ENCODE measurements around the gene SH3TC2. TPM values are rescaled to one million over a fixed set of nuclear protein-coding genes. Genes with fewer than 3 reads are reported as not detected.

The SH3TC2 gene
- polyA plus RNA-seq, 5 donors, result 1.3 to 3.2 (median 1.4) TPM

DNA sequence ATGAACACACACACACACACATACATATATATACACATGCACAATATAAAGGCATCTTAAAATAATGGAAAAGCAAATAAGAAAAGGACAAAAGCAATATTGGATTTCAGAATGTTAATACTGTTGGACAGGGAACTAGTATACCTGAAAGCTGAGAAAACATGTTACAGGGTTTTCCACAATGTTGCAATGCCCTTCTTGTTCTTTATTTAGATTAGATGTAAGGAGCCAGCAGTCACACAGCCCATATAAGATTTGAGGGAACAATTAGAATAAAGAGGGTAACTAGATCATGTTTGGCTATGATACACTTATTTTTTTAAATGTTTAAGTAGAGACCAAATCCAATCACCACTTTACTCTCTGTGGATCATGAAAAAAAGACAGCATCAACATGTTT is 61.7 kb downstream of the SH3TC2 start:
- DNase-seq, result no peak

DNA sequence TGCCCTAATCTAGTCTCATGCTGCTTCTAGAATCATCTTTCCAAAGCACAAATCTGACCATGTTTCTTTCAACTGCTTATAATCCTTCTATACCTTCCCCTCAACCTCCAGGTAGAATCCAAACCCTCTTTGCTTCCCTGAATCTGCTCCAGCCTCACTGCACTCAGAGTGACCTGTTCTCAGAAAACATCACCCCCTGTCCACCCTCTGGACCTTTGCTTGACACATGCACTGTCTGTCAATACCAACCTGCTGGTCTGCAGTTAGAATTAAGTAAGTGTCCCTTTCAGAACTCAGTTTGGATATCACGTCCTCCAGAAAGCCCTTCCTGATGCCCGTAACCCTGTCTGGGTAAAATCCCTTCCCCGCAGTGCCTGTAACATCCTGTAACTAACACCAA is 63.1 kb downstream of the SH3TC2 start:
- no peak for DNase-seq

DNA sequence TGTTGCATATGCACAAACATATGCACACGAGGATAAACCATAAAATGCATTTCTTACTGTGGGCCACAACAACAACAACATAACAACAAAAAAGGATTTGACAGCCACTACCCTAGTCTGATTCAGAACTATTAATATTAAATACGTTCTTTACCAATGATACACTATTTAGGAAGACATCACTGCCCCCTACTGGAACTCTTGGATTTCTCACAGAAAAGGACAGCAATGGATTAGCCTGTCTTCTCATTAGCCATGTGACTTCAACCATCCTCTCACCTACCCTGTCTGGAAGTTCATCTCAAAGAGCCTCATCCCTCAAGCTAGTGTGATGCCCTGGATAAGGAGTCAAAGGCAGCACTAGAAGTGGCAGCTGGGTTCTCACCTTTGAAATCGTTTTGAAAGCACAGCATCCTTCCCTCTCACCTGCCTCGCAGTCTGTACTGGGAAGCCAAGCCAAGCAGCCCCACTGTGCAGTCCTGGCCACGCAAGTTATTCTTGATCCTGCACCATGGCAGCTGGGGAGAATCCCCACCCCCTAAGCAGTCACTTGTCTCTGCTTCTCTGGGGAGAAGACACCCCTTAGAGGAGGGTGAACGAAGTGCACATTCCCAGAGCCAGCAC is 64.6 kb downstream of the SH3TC2 start:
- no peak for DNase-seq

DNA sequence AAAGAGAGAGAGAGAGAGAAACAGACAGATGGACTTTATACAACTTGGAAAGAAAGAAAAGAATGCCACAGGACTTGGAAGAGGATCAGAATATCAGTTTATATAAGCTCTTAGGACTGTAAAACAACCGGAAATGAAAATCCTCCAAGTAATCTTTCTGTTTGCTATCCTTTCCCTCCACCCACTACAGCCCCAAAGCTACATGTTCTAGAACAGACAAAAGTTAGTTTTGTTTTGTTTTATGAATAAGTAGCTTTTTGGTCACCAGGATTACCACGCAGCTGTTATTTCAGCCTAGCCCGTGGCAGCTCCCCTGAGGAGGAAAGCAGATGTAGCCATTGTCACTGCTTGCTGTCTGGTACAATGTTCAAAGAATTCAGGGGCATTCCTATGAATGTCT is 66.6 kb downstream of the SH3TC2 start:
- DNase-seq, result no peak

DNA sequence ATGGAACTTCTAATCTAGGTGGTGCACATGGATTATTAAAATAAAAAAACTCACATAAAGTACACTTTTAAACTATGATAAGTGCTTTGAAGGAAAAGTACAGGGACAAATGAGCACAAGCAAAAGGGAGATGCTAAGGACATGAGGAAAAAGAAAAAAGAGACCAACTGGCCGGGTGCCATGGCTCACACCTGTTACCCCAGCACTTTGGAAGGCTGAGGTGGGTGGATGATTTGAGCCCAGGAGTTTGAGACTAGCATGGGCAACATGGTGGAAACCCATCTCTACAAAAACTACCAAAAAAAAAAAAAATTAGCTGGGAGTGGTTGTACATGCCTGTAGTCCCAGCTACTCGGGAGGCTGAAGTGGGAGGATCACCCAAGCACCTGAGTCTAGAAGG is 67.1 kb downstream of the SH3TC2 start:
- no peak for DNase-seq

DNA sequence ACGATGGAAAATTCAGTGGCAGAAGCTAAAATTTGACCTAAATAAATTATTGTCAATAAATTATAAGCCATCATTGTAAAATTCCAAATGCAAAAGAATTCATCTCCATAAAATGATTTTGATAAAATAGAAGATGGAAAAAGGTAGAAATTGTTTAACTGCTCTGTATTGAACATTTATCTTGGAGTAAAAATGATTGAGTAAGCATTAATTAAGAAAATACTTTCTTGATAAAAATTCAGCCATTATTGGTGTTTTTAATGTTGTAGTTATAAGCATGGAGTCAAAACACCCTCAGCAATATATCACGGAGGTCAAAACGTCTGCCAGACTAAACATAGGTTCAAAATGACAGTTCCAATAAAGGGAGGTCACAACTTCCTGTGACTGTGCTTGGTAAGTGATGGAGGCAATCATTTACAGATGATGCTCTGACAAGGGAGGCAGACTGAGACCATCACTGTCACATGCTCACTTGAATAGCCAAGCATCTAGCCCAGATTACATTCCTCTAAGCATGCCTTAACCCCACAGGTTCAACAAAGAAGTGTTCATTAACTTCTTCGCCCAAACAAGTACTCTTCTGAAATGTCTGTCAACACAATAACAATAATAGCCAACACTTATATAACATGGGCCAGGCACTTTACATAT is 69.5 kb downstream of the SH3TC2 start:
- no peak for DNase-seq

DNA sequence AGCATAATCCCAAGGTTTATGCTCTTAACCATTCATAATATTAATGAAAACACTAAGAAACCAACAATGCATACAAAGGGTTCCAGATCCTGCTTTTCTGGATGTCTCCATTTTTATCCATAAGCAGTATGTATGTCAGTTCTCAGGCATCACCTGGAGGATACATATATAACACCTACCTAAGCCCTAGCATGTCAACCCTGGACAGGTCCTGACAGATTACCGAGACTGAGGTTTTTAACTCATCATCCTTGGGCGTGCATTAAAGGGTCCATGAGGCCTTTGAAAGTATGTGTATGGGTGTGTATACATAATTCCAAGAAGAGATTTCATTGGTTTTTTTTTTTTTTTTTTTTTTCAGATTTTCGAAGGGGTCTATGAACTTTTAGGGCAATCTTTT is 70.6 kb downstream of the SH3TC2 start:
- no peak for DNase-seq

DNA sequence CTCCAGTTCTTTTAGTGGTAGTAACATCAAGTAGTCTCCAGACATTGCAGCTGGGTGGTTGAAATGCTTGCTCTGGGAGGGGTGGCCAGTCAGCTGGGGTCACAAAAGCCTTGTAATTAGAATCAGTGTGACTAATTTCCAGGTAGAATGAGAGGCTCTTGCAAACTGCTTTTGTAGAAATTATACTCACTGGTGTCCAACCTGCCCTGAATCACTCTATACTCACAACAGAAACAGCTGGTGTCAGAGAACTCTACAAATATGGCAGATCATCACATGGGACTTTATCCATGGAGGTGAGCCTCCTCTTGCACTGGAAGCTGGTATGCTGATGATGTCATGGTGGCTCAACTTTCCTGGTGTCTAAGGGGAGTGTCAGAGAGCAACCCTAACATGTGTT is 71.3 kb downstream of the SH3TC2 start:
- DNase-seq, result no peak

DNA sequence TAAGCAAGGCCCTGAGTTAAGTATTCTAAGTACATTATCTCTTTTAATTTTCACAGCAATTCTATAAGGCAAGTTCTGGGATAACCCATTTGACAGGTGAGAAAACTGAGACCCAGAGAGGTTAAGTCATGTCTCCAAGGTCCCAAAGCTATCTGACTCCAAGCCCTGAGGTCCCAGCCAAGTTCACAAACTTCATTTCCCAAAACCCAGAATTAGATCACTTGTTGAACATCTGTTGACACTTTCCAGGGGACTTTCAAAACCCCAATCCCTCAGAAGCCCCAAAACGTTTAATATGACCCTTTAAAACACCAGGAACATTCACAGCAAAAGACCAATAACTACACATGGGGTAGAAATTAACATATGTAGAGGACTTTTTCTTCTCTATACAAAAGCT is 72.0 kb downstream of the SH3TC2 start:
- DNase-seq, result no peak

DNA sequence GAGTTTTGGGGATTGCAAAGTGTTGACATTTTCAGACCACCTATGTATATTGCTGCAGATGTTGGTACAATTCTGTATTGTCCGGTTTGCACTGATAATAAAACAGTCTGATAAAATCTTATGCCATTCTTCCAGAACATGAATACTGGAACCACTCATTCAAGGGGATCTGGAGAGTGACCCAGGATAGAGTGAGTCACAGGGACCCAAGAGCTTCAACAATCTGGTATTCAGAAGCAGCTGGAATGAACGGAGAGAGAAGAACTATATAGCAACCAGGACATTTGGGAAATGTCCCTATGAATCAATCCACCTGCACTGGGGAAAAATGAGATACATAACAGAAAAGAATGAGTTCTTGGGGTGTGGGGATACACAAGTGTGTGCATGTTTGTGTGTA is 73.3 kb downstream of the SH3TC2 start:
- DNase-seq, result no peak

DNA sequence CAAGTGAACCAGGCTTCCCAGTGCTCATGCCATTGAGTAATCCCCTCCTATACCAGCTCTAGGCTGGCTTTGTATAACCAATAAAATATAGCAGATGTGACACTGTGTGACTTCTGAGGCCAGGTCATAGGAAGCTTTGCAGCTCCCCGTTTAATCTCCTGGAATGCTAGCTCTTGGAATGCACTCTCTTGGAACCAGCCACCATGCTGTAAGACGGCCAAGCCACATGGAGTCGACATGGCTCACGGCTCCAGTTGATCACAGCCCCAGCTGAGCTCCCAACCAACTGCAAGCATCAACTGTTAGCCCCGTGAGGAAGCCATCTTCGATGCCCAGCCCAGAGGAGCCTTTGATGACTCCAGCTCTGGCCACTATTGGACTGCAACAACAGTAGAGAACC is 74.5 kb downstream of the SH3TC2 start:
- DNase-seq, result no peak

DNA sequence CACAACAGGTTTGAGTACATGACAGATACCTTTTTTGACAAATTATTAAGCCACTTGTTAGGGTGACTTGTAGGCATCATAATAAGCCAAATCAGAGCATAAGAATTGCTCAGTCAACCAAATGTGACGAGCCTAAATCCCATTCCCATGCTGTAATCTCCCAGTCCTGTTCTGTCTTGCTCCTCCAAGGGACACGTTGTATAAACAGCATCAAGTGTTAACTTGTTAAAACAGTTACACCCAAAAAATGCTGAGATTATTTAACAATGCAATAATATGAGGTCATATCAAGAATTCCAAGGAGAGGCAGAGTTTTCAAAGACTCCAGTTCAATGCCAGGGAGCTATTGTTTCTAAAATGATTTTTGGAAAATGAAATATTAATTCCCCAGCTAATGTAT is 76.2 kb downstream of the SH3TC2 start:
- no peak for DNase-seq

DNA sequence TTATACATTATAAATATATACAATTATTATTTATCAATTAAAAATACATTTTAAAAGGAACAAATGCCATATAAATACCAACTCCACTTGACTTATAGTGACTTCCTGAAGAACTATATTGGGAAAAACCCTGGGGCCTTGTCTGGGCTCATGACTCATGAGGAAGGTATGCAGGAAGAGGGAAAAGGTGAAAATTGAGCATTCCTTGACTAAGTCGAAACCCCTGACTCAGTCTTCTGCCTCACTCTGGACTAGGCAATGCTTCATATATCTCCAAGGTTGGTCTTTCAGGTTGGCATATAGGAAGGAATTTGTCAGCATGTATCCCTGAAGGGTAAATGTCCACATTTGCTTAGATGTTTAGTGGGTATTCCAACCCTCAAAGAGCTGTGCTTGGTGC is 78.5 kb downstream of the SH3TC2 start:
- DNase-seq, result no peak

DNA sequence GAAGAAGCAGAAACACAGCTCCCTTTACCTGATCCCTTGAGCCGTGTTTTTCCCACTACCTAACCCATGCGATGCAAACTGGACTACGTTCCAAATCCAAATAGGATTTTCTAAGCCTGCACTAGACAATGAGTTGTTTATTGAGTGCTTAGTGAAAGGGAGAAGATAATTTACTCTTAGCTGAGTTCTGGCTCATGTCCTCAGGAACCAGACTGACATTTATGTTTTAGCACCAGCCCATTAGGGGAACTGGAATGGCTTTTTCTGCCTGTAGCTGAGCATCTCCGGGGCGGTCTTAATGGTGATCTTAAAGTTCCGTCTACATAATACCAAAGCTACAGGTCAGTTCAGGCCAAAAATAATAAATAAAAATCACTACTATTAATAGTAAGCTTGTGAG is 81.5 kb downstream of the SH3TC2 start:
- DNase-seq, result no peak

DNA sequence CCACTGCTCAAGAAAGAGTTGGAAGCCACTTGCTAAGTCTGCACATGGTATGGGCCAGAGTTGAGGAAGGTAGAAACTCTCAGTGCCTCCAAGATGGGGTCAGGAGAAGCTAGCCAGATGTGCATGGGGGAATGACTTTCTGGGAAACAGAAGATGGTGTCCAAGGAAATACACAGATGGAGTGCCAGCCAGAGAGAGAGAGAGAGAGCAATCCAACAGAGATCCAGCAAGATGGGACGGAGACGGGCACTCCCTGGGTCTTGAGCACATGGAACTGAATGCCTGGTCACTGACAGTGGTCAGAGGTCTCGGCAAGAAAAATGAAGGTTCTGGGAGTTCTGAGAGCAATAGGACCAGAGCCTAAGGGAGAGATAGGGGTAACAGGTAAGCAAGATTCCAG is 82.1 kb downstream of the SH3TC2 start:
- no peak for DNase-seq

DNA sequence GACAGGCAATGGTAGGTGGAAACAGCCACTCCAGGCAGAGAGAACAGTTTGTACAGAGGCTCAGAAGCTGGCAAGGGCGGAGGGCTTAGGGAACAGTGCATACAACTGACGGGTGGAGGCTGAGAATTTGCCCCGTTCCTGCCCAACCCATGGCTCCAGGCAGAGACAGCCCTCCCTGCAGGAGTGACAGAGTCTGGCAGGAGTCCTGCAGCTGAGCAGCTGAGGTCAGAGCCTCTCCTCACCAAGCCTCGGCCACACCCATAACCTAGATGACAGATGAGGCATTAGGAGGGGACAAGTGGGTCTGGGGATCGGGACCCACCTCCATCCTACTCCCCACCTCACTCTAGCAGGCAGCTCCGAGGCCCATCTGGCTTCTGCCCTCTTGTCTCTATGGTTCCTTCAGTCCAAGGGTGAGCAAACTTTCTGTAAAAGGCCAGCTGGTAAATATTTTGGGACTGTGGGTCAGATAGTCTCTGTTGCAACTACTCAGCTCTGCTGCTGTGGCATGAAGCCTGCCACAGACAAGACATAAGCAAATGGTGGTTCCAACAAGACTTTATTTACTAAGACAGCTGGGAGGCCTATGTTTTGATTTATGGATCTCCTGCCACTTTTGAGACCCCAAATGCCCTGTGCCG is 83.7 kb downstream of the SH3TC2 start:
- DNase-seq, result no peak

DNA sequence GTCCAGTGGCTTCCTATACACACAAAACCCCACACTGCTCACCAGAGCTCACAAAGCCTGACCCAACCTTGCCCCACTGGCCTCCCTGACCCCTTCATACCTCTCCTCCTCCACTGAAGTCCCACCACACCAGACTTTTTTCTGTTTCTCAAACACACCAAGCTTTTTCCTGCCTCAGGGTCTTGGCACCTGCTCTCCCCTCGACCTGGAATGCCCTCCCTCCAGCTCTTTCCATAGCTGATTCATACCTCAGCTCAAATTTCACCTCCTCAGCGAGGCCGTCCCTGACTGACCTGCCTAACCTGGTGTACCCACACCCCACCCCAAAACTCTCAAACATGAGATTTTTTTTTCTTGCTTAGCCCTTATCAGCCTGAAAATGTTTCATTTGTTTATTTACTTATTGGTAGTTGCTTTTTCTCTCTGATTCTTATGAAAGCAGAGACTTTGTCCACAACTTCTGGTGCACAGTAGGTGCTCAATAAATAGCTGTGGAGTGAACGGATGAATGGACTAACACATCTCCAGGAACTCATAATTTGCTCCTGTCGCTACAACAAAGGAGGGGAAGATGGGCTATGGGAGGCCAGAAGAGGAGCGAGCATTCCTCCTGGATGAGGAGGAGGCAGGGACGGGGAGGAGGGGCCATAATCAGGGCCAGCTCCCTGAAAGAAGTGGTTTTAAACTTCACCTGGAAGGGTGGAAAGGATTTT is 84.3 kb downstream of the SH3TC2 start:
- DNase-seq, result no peak

DNA sequence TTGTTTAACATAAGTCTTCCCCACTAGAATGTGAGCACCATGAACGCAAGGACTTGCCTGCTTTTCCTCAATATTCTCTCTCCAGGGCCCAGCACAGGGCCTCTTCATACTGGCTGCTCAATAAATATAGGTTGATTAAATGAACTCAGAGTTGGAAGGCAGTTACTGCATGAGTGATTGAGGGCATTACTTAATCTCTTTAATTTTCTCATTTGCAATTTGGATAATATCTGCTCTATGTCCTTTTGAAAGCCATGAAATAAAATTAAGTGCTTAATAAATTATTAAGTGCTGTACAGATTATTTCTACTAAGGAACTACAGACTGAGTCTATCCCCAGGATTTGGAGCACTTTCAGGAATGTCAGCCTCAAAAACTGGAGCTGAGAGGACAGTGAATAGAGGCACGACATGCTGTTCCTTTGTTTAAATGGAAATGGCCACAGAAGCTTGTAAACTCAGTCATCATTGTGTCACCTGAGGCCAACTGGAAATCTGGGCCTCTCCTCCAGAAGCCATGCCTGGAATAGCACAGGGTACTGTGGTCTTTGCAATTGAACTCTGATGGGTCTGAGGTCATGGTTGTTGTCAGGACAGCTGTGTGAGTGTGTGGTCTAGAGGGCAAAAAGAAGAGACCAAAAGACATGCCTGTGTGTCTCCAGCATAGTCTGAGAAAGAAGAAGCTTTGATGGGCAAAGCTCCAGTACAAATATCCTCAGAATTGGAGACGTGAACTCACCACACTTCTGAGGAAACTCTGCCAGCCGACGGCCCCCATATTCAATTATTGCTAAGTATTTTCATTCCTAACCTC is 86.1 kb downstream of the SH3TC2 start:
- no peak for DNase-seq

DNA sequence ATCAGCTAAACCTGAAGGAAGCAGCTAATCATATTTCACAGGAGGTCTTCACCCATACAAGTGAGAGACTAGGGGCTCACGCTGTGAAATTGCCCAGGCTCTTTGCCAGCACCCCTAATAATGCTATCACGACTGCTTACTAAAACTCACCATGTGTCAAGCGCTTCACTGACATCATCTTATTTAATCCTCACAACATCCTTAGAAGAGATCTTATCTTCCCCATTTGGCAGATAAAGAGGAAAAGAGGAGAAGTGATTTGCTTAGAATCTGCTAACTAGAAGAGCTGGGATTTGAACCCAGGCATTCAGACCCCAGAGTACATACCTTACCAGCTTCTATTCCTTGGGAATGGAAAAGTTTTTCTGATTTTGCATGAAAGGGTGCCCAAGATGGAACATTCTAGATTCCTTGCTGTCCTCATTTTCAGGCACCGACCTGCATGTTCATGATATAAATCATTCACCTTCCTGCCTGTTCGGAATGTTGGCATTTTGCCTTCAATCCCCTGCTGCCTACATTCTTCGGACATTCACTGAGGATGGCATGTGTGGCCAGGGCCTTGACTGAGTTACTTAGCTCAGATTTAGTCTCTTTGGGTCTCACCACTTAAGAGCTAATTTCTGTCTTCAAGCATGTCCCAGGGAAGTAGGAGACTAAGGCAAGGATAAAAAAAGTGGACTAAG is 88.1 kb downstream of the SH3TC2 start:
- no peak for DNase-seq

DNA sequence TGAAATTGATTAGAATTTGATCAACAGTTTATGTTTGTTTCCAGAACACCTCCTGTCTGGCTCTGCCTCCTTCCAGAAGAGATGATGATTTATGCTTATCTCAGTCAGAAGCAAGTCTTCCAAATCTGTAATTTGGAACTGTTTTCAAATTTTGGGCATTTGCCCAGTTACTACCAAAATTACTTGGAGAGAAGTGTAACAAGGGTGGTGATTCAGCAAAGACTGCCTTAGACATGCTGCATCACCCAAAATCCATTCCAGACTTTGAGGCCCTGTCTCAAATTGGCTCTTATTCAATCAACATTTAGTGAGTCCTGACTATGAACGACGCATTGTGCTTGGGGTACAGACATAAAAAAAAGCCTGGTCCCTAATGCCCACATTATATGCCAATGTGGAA is 89.4 kb downstream of the SH3TC2 start:
- DNase-seq, result no peak

DNA sequence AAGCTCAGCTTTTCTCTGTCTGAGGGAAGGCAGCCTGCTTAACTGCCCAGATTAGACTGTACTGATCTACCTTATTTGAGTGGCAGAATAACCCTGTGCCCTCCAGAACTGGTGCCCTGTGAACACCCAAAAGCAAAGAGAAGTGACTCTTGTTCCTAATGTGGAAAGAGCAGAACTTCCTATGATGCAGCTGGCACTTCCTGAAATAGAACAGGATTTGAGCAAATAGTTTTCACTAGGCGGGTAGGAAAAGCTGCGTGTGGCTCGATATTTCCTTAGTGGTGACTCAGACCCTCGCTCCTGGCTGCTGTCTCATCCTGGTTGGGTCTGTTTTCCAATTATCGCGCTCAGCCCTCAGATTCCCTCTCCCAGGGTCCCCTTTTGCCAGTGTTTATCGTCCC is 89.9 kb downstream of the SH3TC2 start:
- DNase-seq, result no peak

DNA sequence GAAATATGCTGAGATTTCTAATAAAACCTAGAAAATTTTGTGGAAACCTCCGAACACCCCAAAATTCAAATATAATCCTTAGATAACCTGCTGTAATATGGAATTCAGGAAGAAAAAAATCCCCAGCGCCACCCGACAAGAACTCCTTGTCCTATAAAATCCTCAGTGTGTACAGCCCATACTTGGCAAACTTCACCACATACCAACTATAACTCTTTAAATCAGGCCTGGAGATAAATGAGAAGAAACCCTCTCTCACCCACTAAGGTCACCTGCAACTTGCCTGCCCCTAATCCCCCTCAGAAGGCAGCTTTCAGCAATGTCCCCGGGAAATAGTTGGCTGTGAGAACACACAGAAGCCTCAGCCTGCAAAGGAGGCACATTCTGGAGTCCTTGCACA is 90.5 kb downstream of the SH3TC2 start:
- no peak for DNase-seq

Measured in right lung (tissue), 5 donors.